ENCODE measurements around the gene CRMP1.

DNA sequence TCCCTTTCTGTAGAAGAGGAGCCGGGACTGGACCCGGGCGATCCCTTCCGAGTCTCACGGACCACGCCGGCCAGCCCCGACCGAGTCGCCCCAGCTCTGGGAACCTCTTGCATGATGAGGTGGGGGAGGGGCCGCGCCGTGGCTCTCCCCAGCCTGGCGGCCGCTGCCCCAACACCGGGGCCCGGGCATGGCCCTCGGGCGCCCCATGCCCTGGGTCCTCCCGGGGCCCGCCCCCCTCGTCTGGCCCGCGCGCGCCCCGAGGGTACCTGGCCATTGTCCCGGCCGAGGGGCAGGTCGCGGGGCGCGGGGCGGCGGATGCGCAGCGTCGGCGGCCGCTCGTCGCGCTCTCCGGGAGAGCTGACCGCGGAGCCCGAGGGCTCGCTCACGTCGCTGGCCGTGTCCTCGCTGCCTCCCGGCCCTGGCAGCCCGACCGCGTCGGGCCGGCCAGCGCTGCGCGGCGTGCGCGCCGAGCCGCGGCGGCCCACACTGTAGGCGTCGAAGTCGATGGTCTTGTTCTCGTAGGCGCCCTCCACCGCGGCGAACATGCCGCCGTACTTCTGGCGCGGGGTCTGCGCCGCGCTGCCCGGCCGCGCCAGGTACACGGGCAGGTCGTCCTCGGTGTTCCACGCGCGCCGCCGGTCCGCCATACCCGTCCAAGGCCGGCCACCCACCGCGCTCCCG, 423 bp downstream of the CRMP1 start:
- TF ChIP-seq, protein P1, sequence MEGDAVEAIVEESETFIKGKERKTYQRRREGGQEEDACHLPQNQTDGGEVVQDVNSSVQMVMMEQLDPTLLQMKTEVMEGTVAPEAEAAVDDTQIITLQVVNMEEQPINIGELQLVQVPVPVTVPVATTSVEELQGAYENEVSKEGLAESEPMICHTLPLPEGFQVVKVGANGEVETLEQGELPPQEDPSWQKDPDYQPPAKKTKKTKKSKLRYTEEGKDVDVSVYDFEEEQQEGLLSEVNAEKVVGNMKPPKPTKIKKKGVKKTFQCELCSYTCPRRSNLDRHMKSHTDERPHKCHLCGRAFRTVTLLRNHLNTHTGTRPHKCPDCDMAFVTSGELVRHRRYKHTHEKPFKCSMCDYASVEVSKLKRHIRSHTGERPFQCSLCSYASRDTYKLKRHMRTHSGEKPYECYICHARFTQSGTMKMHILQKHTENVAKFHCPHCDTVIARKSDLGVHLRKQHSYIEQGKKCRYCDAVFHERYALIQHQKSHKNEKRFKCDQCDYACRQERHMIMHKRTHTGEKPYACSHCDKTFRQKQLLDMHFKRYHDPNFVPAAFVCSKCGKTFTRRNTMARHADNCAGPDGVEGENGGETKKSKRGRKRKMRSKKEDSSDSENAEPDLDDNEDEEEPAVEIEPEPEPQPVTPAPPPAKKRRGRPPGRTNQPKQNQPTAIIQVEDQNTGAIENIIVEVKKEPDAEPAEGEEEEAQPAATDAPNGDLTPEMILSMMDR (conservative IDR thresholded peaks at IDR 0.05; ENCODE audit: low read depth, low read length): no peak
- TF ChIP-seq EZH2 (IDR thresholded peaks at IDR 0.05; ENCODE audit: borderline replicate concordance, low read depth, low read length, poor library complexity, severe bottlenecking): peak; percentile 28

All from A673 (cell line).